ENCODE data around the gene CDC6.

CDC6 gene

GRCh38 chr17:40323391-40324381, 36.0 kb downstream of the CDC6 start:
- DNase-seq (ENCODE audit: low read depth in 2 of 2) = peak; percentile 68 to 79

DNA sequence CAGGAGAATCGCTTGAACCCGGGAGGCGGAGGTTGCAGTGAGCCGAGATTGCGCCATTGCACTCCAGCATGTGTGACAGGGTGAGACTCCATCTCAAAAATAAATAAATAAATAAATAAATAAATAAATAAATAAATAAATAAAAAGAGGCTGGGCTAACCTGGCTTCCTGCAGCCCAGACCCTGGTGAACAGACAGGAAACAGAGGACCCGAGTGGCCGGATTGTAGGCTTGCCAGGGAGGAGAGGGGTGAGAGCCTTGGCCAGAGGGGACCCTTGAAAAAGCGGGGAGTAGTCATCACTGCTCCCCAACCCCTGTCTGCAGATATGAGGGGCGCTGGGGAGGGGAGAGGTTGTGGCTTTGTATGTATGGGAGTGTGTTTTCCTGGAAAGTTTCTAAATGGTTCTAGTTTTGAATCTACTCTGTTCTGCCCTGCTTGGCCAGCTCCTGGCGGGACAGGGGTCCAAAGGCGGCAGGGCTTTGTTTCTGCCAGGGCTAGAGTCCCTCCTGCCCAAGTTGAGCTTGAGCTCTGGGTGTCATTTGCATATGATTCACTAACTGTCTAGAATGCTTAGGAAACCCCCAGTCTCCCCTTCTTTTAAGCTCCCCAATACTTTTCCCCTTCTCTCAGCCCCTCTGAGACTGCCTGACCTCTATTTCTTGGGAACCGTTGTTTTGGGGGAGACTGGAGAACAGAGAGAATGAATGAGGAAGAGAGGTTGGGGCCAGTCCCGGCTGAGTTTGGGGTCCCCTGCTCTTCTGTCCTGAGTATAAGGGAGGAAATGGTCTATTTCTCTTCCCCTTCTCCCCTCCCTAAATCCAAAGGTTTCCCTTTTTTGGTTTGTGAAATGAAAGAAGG, 37.7 kb downstream of the CDC6 start:
- DNase-seq (ENCODE audit: low read depth in 2 of 2) = no peak

GRCh38 chr17:40326014-40326831, 38.5 kb downstream of the CDC6 start:
- DNase-seq (ENCODE audit: low read depth in 2 of 2) = peak in 1 of 2 donors; percentile 41

- DNase-seq (ENCODE audit: low read depth in 2 of 2) = no peak
These were observed 39.1 kb downstream of the CDC6 start for GRCh38 chr17:40326832-40327199.

DNA sequence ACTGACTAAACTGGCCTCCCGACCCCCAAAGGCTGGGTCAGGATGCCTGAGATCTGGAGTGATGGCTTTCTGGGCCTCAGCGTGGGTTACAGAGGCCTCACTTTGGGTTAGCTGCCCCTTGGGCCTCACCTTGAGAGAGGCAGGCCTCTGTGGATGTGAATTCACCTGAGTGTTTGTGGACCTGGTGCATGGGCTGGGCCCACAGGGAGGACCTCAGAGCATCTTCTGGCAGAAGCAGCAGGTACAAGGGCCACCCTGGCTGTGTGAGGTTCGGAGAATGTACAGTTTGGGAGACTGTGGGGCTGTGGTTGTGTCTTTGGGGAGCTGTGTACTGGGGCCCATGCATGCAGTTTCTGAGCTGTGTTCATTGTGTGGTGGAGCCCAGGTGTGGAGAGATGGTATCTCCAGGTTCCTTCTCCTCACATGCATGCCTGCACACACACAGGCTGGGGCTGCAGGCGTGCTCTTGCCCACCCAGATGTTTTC, 39.6 kb downstream of the CDC6 start:
- no peak for DNase-seq (ENCODE audit: low read depth in 2 of 2)

DNA sequence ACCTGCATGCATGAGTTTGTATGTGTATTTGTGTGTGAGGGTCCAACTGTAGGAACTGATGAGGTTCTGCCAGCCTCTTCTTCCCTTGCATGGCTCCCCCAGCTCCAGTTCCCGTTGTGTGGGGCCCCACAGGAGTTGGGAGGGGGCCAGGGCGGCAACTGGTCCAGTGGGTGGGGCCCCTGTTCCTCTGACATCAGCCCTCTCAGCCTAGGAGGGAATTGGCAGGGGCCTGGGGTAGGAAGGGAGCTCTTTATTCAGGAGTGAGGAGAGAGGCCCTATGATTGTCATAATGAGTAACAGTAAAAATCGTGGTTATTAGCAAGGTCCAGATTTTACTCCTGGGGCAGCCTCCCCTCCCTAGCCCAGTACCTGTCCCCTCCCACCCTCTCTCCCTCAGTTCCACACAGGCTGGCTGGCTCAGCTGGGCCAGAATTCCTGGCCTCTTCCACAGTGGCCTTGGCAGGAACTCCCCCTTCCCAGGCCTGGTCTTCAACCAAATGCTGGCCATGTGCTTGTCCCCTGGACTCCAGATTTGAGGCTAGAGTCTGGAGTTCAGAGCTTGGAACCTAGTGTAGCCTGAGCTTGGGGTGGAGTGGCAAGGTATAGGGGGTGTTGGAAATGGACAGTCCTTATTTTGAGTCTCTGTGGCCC, 40.2 kb downstream of the CDC6 start:
- DNase-seq (ENCODE audit: low read depth in 2 of 2) = no peak

- no peak for DNase-seq (ENCODE audit: low read depth in 2 of 2)
These were observed 40.7 kb downstream of the CDC6 start for GRCh38 chr17:40328386-40328766.

DNA sequence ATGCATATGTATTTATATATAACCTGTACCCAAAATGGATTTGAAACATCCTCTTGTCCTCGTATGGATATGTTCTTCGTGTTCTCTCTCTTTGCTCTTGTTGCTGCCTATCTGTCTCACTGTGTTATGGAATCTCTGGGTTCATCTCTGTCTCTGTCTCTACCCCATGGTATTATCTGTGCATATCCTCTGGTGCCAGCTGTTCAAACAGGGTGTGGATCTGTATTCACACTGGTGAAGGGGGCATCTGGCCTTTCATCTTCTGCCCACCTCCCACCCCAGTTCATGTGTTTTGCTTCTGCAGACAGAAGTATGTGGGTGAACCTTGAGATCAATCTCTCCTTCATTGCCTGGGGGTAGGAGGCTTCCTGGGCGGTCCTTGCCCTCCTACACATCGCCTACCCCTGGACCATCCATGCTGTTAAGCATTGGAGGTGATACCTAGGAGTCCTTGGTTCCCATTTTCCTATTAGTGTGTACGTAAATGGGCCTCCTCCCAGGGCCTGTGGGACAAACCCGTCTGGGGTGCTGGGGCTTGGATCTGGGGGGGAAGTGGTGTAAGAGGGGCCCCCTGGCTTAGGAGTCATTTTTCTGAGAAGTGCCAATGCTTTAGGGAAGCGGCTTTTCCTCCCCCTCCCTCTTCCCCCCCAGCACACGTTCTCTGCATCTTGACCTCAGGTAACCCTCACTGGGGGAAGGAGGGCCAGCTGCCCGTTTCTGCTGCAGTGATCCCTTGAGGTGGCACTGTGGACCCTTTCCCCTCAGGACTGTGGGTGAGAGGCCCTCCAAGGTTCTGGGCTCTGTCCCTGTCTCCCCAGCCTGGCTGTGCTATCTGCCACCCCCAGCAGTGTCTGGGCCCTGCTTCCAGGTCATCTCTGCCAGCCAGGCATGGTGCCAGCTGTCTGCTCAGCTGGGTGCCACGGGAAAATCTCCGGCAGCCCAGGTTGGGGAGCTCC, 42.4 kb downstream of the CDC6 start:
- DNase-seq (ENCODE audit: low read depth in 2 of 2) = no peak

DNA sequence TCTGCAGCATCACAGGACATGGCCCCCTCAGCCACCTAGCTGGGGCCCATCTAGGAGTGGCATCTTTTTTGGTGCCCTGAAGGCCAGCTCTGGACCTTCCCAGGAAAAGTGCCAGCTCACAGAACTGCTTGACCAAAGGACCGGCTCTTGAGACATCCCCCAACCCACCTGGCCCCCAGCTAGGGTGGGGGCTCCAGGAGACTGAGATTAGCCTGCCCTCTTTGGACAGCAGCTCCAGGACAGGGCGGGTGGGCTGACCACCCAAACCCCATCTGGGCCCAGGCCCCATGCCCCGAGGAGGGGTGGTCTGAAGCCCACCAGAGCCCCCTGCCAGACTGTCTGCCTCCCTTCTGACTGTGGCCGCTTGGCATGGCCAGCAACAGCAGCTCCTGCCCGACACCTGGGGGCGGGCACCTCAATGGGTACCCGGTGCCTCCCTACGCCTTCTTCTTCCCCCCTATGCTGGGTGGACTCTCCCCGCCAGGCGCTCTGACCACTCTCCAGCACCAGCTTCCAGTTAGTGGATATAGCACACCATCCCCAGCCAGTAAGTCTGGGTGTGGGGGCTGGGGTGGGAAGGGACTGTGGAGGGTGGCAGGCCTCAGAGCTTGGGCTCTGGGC, 43.3 kb downstream of the CDC6 start:
- DNase-seq (ENCODE audit: low read depth in 2 of 2) = no peak

- no peak for DNase-seq (ENCODE audit: low read depth in 2 of 2)
These were observed 44.3 kb downstream of the CDC6 start for GRCh38 chr17:40331743-40332641.

DNA sequence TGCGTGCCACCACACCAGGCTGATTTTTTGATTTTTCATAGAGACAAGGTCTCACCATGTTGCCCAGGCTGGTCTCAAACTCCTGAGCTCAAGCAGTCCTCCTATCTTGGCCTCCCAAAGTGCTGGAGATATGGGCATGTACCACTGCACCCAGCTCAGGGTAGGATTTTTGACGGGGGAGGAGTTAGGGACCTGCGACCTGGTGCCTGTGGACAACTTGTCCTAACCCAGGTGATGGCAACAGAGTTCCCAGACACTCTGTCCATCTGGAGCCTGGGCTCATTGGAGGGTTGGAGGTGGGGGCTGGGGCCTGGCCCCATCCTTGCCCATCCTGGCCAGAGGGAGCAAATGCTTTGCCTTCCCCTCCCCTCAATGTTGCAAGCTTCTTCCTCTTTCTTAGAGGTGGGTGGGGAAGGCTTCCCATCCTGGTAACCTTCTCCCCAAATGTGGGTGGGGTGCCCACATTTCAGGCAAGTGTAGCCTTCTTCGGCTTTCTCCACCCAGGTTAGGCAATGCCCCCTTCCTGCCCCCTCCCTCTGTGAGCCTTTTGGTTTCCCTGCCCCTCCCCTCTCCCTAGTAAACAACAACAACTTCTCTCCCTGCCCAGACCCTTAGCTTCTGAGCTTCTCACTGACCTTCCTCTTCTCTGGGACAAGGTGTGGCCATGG, 46.2 kb downstream of the CDC6 start:
- DNase-seq (ENCODE audit: low read depth in 2 of 2) = no peak

- DNase-seq (ENCODE audit: low read depth in 2 of 2) = no peak
These were observed 47.9 kb downstream of the CDC6 start for GRCh38 chr17:40335620-40336019.

DNA sequence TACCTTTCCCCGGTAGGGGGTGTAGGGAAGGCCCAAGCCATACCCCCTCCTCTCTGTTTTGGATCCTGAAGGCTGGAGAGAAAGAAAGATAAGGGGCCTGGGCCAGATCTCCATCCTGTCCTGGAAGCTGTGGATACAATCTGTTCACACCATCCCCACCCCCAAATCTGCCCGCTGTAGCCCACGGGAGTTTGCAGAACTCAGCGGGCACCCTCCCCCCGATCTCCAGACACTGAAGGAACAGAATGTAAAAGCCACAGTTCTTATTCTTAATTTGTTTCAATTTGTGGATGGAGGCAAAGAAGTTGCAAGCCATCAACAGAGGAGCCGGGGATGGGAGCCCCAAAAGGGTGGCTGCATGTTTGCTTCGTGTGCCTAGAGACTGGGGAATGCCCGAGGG, 49.7 kb downstream of the CDC6 start:
- no peak for DNase-seq (ENCODE audit: low read depth in 2 of 2)

DNA sequence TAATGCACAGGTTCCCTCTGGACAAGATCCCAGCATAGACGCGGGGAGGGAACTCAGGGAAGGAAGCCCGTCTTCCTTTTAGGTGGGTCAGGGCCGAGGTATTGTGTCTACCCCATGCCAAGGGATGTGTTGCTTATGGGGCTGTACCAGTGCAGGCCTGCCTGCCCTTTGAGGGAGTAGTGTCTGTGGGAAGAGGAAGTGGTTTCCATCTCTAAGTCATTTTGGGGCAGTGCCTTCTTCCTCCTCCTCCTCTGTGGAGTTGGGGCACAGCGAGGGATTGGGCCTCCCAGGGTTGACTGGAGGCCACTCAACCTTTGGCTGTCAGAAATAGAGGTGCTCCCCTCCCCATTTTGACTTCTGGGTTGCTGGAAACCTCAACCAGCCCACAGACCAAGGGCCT, 50.4 kb downstream of the CDC6 start:
- no peak for DNase-seq (ENCODE audit: low read depth in 2 of 2)

- DNase-seq (ENCODE audit: low read depth in 2 of 2) = no peak
These were observed 51.4 kb downstream of the CDC6 start for GRCh38 chr17:40338941-40339649.

DNA sequence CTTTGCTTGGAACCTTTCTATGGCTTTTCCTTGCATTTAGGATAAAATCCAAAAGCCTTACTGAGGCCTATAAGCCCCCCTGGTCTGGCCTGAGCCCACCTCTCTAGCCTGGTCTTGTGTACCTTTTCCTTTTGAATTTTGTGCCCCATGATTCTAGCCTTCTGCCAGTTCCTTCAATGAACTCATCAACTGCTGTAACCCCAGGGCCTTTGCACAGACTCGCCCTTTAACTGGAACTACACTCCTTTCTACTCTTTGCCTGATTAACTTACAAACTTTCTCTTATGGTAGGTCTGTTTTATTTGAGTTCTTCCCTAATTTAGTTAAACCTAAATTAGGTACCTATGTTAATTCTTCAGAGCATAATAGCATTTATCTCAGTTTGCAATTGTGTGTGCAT, 52.6 kb downstream of the CDC6 start:
- no peak for DNase-seq (ENCODE audit: low read depth in 2 of 2)
